Kasumi-1 (cell line): Measurements from ENCODE around the gene TBC1D21.

Experiments
- DNase-seq, 2 experiments: peaks; one replicate each; lab custom pipeline; 2025; lab: John Stamatoyannopoulos, UW

The TBC1D21 gene

GRCh38 chr15:73908822-73909122 lies 35.4 kb downstream of the TBC1D21 start:
- DNase-seq: no peak

GRCh38 chr15:73909651-73910050 lies 36.3 kb downstream of the TBC1D21 start:
- DNase-seq: no peak

- no peak for DNase-seq
Measured at GRCh38 chr15:73910522-73911303, 37.3 kb downstream of the TBC1D21 start.

GRCh38 chr15:73912030-73912596 lies 38.7 kb downstream of the TBC1D21 start:
- DNase-seq: no peak

GRCh38 chr15:73914145-73914544 lies 40.8 kb downstream of the TBC1D21 start:
- no peak for DNase-seq

GRCh38 chr15:73915082-73915481 lies 41.7 kb downstream of the TBC1D21 start:
- no peak for DNase-seq

GRCh38 chr15:73918784-73919183 lies 45.4 kb downstream of the TBC1D21 start:
- DNase-seq: no peak

- DNase-seq: no peak
Measured at GRCh38 chr15:73919706-73920105, 46.3 kb downstream of the TBC1D21 start.

- no peak for DNase-seq
Measured at GRCh38 chr15:73921254-73921925, 48.0 kb downstream of the TBC1D21 start.

- DNase-seq: no peak
Measured at GRCh38 chr15:73922186-73923151, 49.1 kb downstream of the TBC1D21 start.

- DNase-seq: no peak
Measured at GRCh38 chr15:73923156-73923487, 49.8 kb downstream of the TBC1D21 start.

GRCh38 chr15:73923488-73924164 lies 50.3 kb downstream of the TBC1D21 start:
- no peak for DNase-seq

GRCh38 chr15:73924171-73924921 lies 51.0 kb downstream of the TBC1D21 start:
- DNase-seq: no peak

- no peak for DNase-seq
Measured at GRCh38 chr15:73925848-73926218, 52.5 kb downstream of the TBC1D21 start.

- no peak for DNase-seq
Measured at GRCh38 chr15:73926219-73927002, 53.0 kb downstream of the TBC1D21 start, which contains the start of gene LOXL1. LOXL1 (plus strand) TSS chr15:73926462; CDS start chr15:73926784, 322 bp downstream.

GRCh38 chr15:73927003-73927475 lies 53.7 kb downstream of the TBC1D21 start:
- DNase-seq: no peak

- no peak for DNase-seq
Measured at GRCh38 chr15:73927476-73928240, 54.3 kb downstream of the TBC1D21 start.

GRCh38 chr15:73928241-73928579 lies 54.8 kb downstream of the TBC1D21 start:
- DNase-seq: no peak

- no peak for DNase-seq
Measured at GRCh38 chr15:73928971-73929627, 55.7 kb downstream of the TBC1D21 start.
